Measurements from ENCODE around the gene TLL2.

GRCh38 chr10:96416643-96417042 is 97.1 kb downstream of the TLL2 start:
- no peak for TF ChIP-seq POLR2A (IDR thresholded peaks at IDR 0.05)
- TF ChIP-seq, protein P1, sequence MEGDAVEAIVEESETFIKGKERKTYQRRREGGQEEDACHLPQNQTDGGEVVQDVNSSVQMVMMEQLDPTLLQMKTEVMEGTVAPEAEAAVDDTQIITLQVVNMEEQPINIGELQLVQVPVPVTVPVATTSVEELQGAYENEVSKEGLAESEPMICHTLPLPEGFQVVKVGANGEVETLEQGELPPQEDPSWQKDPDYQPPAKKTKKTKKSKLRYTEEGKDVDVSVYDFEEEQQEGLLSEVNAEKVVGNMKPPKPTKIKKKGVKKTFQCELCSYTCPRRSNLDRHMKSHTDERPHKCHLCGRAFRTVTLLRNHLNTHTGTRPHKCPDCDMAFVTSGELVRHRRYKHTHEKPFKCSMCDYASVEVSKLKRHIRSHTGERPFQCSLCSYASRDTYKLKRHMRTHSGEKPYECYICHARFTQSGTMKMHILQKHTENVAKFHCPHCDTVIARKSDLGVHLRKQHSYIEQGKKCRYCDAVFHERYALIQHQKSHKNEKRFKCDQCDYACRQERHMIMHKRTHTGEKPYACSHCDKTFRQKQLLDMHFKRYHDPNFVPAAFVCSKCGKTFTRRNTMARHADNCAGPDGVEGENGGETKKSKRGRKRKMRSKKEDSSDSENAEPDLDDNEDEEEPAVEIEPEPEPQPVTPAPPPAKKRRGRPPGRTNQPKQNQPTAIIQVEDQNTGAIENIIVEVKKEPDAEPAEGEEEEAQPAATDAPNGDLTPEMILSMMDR (IDR thresholded peaks at IDR 0.05 in 8 of 11, conservative IDR thresholded peaks at IDR 0.05 in 3 of 11): no peak

Measured in spleen (tissue), 7 donors.